ENCODE results near the gene CORO7. TPM values are rescaled to one million over a fixed set of nuclear protein-coding genes. Genes with fewer than 3 reads are reported as not detected.
A peak's percentile ranks its signal among the peaks of the same experiment; 100 is the strongest.

Gene CORO7
- total and polyA plus RNA-seq, 9 of the 15 experiments (the other 6 are each of a cell fraction or from before 2014, with no cell fraction given), result 0.45 to 77.2 (median 18.7) TPM

DNA sequence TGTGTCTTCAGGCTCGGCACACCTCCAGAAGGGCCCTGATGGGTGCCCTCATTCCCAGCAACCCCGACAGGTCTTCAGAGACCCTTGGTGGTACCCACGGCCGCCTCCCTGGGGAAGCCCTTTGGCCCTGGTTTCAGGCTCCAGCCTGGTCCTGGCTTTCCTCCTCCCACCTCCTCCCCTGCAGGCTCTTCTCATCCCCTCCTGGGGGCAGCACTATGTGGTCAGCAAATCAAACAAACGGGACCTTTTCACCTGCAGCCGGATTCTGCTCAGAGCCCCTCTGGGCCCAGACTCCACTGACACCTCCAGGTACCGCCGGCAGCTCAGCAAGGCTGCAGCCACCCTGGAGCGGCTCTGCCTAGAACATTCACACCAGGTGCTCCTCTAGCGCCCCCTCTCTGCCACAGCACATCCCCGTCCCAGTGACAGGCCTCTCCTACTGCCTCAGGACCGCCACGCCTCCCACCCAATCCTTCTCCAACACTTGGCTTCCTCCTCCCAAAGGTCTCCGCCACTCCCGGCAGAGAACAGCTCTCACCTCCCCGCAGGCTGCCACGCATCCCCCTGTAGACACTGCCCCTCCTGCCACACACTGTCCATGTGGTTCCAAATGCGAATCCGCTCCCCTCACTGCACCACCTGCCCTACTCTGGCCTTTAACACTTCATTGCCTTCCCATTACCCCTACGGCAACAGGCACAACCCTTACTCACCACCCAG is 12.0 kb downstream of the CORO7 start (continued):
- TF ChIP-seq, protein P1, sequence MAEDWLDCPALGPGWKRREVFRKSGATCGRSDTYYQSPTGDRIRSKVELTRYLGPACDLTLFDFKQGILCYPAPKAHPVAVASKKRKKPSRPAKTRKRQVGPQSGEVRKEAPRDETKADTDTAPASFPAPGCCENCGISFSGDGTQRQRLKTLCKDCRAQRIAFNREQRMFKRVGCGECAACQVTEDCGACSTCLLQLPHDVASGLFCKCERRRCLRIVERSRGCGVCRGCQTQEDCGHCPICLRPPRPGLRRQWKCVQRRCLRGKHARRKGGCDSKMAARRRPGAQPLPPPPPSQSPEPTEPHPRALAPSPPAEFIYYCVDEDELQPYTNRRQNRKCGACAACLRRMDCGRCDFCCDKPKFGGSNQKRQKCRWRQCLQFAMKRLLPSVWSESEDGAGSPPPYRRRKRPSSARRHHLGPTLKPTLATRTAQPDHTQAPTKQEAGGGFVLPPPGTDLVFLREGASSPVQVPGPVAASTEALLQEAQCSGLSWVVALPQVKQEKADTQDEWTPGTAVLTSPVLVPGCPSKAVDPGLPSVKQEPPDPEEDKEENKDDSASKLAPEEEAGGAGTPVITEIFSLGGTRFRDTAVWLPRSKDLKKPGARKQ (CRISPR knock-in tag; IDR thresholded peaks at IDR 0.05), result no peak
- TF ChIP-seq POLR2G (IDR thresholded peaks at IDR 0.05; ENCODE audit: low read depth, low read length) (0 out of 2 replicates have a peak, but pooled peaks have one; percentile 11), ZNF253 (CRISPR knock-in tag; conservative IDR thresholded peaks at IDR 0.05) (no peak), SP2 (IDR thresholded peaks at IDR 0.05; ENCODE audit: extremely low read depth, low read depth, low read length, poor library complexity, severe bottlenecking) (no peak), RAD21 (CRISPR knock-in tag; conservative IDR thresholded peaks at IDR 0.05 in 1 of 2, IDR thresholded peaks at IDR 0.05 in 1 of 2) (peak; percentile 31 to 64), SAP30 (IDR thresholded peaks at IDR 0.05; ENCODE audit: borderline replicate concordance, insufficient read depth, low read depth, low read length, poor library complexity, severe bottlenecking) (no peak), CTBP1 (IDR thresholded peaks at IDR 0.05; ENCODE audit: borderline replicate concordance) (peak; percentile 17; the same call in 1 of the 2 replicates)
- TF ChIP-seq, protein P2, sequence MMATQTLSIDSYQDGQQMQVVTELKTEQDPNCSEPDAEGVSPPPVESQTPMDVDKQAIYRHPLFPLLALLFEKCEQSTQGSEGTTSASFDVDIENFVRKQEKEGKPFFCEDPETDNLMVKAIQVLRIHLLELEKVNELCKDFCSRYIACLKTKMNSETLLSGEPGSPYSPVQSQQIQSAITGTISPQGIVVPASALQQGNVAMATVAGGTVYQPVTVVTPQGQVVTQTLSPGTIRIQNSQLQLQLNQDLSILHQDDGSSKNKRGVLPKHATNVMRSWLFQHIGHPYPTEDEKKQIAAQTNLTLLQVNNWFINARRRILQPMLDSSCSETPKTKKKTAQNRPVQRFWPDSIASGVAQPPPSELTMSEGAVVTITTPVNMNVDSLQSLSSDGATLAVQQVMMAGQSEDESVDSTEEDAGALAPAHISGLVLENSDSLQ (IDR thresholded peaks at IDR 0.05), result peak; percentile 57
- TF ChIP-seq, protein P3, sequence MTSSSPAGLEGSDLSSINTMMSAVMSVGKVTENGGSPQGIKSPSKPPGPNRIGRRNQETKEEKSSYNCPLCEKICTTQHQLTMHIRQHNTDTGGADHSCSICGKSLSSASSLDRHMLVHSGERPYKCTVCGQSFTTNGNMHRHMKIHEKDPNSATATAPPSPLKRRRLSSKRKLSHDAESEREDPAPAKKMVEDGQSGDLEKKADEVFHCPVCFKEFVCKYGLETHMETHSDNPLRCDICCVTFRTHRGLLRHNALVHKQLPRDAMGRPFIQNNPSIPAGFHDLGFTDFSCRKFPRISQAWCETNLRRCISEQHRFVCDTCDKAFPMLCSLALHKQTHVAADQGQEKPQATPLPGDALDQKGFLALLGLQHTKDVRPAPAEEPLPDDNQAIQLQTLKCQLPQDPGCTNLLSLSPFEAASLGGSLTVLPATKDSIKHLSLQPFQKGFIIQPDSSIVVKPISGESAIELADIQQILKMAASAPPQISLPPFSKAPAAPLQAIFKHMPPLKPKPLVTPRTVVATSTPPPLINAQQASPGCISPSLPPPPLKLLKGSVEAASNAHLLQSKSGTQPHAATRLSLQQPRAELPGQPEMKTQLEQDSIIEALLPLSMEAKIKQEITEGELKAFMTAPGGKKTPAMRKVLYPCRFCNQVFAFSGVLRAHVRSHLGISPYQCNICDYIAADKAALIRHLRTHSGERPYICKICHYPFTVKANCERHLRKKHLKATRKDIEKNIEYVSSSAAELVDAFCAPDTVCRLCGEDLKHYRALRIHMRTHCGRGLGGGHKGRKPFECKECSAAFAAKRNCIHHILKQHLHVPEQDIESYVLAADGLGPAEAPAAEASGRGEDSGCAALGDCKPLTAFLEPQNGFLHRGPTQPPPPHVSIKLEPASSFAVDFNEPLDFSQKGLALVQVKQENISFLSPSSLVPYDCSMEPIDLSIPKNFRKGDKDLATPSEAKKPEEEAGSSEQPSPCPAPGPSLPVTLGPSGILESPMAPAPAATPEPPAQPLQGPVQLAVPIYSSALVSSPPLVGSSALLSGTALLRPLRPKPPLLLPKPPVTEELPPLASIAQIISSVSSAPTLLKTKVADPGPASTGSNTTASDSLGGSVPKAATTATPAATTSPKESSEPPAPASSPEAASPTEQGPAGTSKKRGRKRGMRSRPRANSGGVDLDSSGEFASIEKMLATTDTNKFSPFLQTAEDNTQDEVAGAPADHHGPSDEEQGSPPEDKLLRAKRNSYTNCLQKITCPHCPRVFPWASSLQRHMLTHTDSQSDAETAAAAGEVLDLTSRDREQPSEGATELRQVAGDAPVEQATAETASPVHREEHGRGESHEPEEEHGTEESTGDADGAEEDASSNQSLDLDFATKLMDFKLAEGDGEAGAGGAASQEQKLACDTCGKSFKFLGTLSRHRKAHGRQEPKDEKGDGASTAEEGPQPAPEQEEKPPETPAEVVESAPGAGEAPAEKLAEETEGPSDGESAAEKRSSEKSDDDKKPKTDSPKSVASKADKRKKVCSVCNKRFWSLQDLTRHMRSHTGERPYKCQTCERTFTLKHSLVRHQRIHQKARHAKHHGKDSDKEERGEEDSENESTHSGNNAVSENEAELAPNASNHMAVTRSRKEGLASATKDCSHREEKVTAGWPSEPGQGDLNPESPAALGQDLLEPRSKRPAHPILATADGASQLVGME (CRISPR knock-in tag; IDR thresholded peaks at IDR 0.05), result 0 out of 2 replicates have a peak, but pooled peaks have one; percentile 40

Measured in K562 (cell line).